A673 (cell line): ENCODE results near the gene HS6ST3. TPM values are rescaled to one million over a fixed set of nuclear protein-coding genes. Genes with fewer than 3 reads are reported as not detected.

Experiments used
- BruUV-seq: library from RNA; stranded (reverse); fragments of 400-500 nt; replicated peaks from 2 replicates; lab custom pipeline; 2021; lab: Mats Ljungman, UMichigan
- CTCF ChIA-PET: fragments of 300-600 bp; sonication (Branson Sonifier 250); formaldehyde crosslinking; loops from one replicate; lab custom pipeline; 2022; ENCODE audit warnings: antibody characterized with exemption; lab: Charles Lee
- POLR2A ChIA-PET: fragments of 300-600 bp; sonication (Branson Sonifier 250); formaldehyde crosslinking; loops from one replicate; lab custom pipeline; 2022; ENCODE audit warnings: antibody characterized with exemption; ENCODE audit not compliant: low non-redundant PET; lab: Charles Lee
- DNase-seq: peaks from one replicate; pipeline ENCODE4 v3.0.0-alpha.2; 2015; ENCODE audit warnings: low spot score
- H3K27ac ChIP-seq: fragments of 200-600 bp; sonication (generic); 2 replicates; pipeline ENCODE4 v1.5.1; 2016; ENCODE audit warnings: mixed run types, low read depth, mild to moderate bottlenecking, mixed read lengths, antibody characterized with exemption, low read length; ENCODE audit not compliant: poor library complexity, severe bottlenecking
- H3K27me3 ChIP-seq: fragments of 200-600 bp; sonication (generic); replicated peaks from 2 replicates; pipeline ENCODE4 v1.6.1; 2017; ENCODE audit warnings: mixed run types, low read depth, mild to moderate bottlenecking, mixed read lengths, antibody characterized with exemption, low read length; ENCODE audit not compliant: insufficient read depth, poor library complexity
- H3K36me3 ChIP-seq: fragments of 200-600 bp; sonication (generic); 2 replicates; pipeline ENCODE4 v1.6.1; 2016; ENCODE audit warnings: mixed run types, mild to moderate bottlenecking, mixed read lengths, antibody characterized with exemption, low read length; ENCODE audit not compliant: insufficient read depth, poor library complexity, severe bottlenecking
- H3K4me1 ChIP-seq: fragments of 200-600 bp; sonication (generic); 2 replicates; pipeline ENCODE4 v1.6.1; 2017; ENCODE audit warnings: mixed run types, mild to moderate bottlenecking, mixed read lengths, antibody characterized with exemption, low read length; ENCODE audit not compliant: insufficient read depth, poor library complexity, severe bottlenecking
- H3K4me3 ChIP-seq: fragments of 200-600 bp; sonication (generic); 2 replicates; pipeline ENCODE4 v1.5.1; 2016; ENCODE audit warnings: low read depth, mixed run types, mild to moderate bottlenecking, mixed read lengths, low read length; ENCODE audit not compliant: poor library complexity, severe bottlenecking
- H3K9me3 ChIP-seq: fragments of 200-600 bp; sonication (generic); 2 replicates; pipeline ENCODE4 v1.6.1; 2016; ENCODE audit warnings: mixed run types, low read depth, mild to moderate bottlenecking, mixed read lengths, antibody characterized with exemption, low read length; ENCODE audit not compliant: poor library complexity, severe bottlenecking
- EZH2 ChIP-seq: fragments of 200-600 bp; sonication (generic); IDR thresholded peaks from 2 replicates; pipeline ENCODE4 v1.6.1; 2017; ENCODE audit warnings: borderline replicate concordance, low read depth, mild to moderate bottlenecking, mixed read lengths, antibody characterized with exemption, low read length; ENCODE audit not compliant: poor library complexity, severe bottlenecking
- intact Hi-C: fragments of 100-400 bp; cut with micrococcal nuclease; formaldehyde crosslinking; loops from one replicate; pipeline ENCODE4 v1.10.0; 2022; ENCODE audit not compliant: unreplicated experiment
- total RNA-seq: library from RNA; stranded (reverse); gene quantifications from 2 replicates; pipeline ENCODE4 v1.2.3, GENCODE V29; 2021
- TF ChIP-seq, protein P1 (sequence below): fragments of 300-800, 200-600 bp; sonication (generic); conservative IDR thresholded peaks from 2 replicates; pipeline ENCODE4 v1.5.1; 2017; ENCODE audit warnings: low read depth, mild to moderate bottlenecking, antibody characterized with exemption, low read length, moderate library complexity, mixed read lengths

Gene HS6ST3
- total RNA-seq, 1 experiment from 2014 or later: not detected

DNA sequence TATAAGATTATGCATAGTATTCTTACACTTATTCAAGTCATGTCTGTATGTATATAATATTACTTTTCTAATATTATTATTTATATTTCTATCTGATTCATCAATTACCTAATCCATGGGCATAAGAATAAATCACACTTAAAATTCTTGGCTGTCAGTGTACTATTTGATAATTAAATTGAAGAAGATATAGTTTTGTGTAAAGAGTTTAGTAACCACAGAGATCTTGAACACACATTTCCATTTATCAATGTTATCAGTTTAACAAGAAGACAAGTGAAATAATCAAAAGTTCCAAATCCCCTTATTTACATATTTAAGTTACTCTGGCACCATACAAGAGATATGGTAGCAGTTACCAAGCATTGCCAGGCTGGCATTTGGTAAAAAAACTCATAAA lies 659.9 kb downstream of the HS6ST3 start:
- POLR2A ChIA-PET: no interaction called here
- no peaks in the 10 kb centered on the region for H3K27me3 ChIP-seq
- no peaks in the 10 kb centered on the region for H3K4me1 ChIP-seq
- no peak overlapping the region for H3K27ac ChIP-seq
- H3K36me3 ChIP-seq: no peaks in the 10 kb centered on the region
- no TSS peak for BruUV-seq
- CTCF ChIA-PET: no interaction called here
- no peaks in the 10 kb centered on the region for H3K9me3 ChIP-seq
- H3K4me3 ChIP-seq: no peak overlapping the region
- TF ChIP-seq EZH2: no peak
- TF ChIP-seq, protein P1, sequence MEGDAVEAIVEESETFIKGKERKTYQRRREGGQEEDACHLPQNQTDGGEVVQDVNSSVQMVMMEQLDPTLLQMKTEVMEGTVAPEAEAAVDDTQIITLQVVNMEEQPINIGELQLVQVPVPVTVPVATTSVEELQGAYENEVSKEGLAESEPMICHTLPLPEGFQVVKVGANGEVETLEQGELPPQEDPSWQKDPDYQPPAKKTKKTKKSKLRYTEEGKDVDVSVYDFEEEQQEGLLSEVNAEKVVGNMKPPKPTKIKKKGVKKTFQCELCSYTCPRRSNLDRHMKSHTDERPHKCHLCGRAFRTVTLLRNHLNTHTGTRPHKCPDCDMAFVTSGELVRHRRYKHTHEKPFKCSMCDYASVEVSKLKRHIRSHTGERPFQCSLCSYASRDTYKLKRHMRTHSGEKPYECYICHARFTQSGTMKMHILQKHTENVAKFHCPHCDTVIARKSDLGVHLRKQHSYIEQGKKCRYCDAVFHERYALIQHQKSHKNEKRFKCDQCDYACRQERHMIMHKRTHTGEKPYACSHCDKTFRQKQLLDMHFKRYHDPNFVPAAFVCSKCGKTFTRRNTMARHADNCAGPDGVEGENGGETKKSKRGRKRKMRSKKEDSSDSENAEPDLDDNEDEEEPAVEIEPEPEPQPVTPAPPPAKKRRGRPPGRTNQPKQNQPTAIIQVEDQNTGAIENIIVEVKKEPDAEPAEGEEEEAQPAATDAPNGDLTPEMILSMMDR: no peak
- intact Hi-C loops: no loop called here
- no peak for DNase-seq

DNA sequence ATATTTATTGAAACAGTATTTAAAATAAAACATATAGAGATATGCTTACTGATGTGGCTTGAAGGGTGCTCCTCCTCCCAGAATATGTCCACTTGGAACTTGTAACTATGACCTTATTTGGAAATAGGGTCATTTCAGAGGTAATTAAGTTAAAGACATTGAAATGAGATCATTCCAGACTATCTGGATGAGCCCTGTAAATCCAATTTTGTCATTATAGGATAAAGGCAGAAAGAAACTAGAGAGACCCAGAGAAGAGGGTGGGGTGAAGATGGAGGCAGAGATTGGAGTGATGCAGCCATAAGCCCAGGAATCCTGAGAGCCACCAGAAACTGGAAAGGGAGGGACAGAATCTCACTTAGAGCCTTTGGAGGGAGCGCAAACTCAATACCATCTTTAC lies 661.2 kb downstream of the HS6ST3 start:
- intact Hi-C loops: no loop called here
- POLR2A ChIA-PET: no interaction called here
- DNase-seq: no peak

DNA sequence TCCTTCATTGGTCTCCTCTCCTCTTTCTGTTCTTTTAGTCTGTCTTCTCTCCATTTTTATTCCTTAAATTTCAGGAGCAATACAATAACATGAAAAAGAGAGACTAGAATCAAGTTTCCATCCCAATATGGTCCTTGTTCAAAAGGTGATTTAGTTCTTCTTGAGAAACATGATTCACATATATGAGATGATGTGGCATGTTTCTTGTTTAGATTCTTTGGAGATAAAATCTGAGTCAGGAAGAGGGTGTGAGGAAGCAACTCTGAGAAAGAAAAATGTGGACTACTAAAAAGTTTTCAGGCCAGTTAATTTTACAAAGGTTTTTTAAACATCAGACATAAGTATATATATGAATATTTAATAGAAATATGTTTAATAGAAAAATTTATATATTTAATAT lies 673.0 kb downstream of the HS6ST3 start:
- intact Hi-C loops: no loop called here
- ChIA-PET POLR2A (no interaction called here), CTCF (no interaction called here)
- H3K9me3 ChIP-seq: no peaks in the 10 kb centered on the region
- H3K27ac ChIP-seq: no peak overlapping the region
- BruUV-seq: no TSS peak
- no peaks in the 10 kb centered on the region for H3K36me3 ChIP-seq
- no peaks in the 10 kb centered on the region for H3K4me1 ChIP-seq
- H3K4me3 ChIP-seq: no peak overlapping the region
- TF ChIP-seq, protein P1: no peak
- no peak for TF ChIP-seq EZH2
- DNase-seq: no peak
- no peaks in the 10 kb centered on the region for H3K27me3 ChIP-seq

More for the DNA sequence above, 661.2 kb downstream of the HS6ST3 start:
- Histone ChIP-seq H3K27ac (no peak overlapping the region), H3K36me3 (no peaks in the 10 kb centered on the region), H3K27me3 (no peaks in the 10 kb centered on the region), H3K4me1 (no peaks in the 10 kb centered on the region), H3K9me3 (no peaks in the 10 kb centered on the region), H3K4me3 (no peak overlapping the region)
- CTCF ChIA-PET: no interaction called here
- no TSS peak for BruUV-seq
- TF ChIP-seq, protein P1: no peak
- no peak for TF ChIP-seq EZH2
